ENCODE measurements around the gene GGTLC2.

GGTLC2 gene

DNA sequence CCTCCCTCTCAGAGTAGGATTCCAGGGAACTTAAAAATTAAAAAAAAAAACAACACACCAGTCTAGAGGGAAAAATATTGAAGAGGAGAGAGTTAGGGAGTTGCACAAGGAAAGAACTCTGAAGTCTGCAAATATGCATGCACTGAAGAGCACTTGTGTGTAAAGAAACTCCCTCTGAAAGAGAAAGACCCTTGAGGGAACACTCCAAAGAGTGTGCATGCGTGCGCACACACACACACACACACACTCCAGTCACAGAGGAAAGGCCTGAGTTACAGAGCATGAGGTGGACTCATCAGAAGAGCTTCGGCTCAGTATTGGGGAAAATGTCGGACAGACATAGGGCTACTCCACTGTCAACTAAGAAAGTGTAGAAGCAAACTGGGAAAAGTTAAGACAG, 30.1 kb downstream of the GGTLC2 start:
- TF ChIP-seq, protein P1, sequence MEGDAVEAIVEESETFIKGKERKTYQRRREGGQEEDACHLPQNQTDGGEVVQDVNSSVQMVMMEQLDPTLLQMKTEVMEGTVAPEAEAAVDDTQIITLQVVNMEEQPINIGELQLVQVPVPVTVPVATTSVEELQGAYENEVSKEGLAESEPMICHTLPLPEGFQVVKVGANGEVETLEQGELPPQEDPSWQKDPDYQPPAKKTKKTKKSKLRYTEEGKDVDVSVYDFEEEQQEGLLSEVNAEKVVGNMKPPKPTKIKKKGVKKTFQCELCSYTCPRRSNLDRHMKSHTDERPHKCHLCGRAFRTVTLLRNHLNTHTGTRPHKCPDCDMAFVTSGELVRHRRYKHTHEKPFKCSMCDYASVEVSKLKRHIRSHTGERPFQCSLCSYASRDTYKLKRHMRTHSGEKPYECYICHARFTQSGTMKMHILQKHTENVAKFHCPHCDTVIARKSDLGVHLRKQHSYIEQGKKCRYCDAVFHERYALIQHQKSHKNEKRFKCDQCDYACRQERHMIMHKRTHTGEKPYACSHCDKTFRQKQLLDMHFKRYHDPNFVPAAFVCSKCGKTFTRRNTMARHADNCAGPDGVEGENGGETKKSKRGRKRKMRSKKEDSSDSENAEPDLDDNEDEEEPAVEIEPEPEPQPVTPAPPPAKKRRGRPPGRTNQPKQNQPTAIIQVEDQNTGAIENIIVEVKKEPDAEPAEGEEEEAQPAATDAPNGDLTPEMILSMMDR (IDR thresholded peaks at IDR 0.05), result no peak

DNA sequence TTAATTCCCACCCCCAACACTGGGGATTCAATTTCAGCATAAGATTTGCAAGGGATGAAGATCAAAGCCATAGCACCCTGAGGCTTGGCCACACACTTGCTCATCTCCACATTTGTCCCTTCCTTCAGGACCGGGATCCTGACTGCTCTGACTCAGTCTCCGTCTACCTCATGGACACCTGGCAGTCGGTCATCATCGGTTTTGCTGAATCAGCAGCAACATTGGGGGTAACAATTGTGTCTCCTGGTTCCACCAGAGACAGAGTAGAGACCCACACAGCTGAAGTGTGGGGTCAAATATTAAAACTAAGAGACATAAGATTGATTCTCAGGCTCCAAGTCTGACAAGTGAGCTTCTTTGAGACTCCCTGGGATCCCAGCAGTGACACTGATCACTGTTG, 34.6 kb downstream of the GGTLC2 start:
- TF ChIP-seq, protein P1 (IDR thresholded peaks at IDR 0.05), result no peak

DNA sequence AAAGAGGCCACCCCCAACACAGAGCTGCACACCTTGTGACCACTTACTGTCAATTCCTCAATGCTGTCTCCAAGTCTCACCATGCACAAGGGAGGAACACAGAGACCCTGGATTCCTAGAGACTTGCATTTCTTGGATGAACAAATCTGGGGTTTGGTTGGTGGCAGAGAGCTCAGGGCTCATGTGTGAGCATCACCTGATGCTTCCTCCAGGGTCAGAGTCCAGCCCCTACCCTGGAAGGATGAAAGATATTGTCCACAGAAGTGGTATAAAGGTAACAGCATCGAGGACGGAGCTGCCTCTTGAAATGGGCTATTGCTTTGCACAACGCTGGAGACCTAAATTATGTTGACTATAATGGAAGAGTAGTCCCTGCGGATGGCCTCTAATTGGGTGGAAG, 36.0 kb downstream of the GGTLC2 start:
- TF ChIP-seq, protein P1 (IDR thresholded peaks at IDR 0.05), result no peak

DNA sequence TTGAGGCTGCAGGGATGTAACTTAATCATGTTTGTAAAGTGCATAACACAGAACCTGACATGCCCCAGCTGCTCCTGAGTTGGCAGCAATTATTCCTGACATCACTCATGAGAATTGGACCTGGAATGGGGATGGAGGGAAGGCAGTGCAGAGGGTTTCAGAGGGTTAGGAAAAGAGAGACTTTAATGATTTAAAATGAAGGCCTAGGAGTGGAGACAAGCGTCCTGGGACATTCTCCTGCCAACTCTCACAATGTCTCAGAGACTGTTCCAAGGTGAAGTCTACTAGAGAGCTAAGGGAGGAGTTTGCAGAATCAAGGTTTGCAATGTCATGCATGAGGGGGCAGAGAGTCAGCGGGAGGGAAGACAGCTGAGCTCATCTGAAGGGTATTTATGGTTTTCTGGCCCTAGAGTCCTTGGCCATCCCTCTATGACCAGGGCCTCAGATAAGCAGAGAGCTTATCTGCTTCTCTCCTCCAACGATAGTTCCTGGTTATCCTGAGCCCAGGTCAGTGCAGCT, 36.9 kb downstream of the GGTLC2 start:
- TF ChIP-seq, protein P1 (IDR thresholded peaks at IDR 0.05), result no peak

DNA sequence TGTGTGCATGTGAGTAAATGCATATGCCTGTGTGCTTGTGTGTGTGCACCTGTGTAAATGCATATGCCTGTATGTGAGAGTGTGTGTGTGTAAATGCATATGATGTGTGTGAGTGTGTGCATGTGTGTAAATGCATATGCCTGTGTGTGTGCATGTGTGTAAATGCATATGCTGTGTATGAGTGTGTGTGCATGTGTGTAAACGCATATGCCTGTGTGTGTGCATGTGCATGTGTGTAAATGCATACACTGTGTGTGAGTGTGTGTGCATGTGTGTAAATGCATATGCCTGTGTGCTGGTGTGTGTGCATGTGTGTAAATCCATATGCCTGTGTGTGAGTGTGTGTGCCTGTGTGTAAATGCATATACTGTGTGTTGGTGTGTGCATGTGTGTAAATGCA, 37.8 kb downstream of the GGTLC2 start:
- TF ChIP-seq, protein P1 (IDR thresholded peaks at IDR 0.05), result no peak

DNA sequence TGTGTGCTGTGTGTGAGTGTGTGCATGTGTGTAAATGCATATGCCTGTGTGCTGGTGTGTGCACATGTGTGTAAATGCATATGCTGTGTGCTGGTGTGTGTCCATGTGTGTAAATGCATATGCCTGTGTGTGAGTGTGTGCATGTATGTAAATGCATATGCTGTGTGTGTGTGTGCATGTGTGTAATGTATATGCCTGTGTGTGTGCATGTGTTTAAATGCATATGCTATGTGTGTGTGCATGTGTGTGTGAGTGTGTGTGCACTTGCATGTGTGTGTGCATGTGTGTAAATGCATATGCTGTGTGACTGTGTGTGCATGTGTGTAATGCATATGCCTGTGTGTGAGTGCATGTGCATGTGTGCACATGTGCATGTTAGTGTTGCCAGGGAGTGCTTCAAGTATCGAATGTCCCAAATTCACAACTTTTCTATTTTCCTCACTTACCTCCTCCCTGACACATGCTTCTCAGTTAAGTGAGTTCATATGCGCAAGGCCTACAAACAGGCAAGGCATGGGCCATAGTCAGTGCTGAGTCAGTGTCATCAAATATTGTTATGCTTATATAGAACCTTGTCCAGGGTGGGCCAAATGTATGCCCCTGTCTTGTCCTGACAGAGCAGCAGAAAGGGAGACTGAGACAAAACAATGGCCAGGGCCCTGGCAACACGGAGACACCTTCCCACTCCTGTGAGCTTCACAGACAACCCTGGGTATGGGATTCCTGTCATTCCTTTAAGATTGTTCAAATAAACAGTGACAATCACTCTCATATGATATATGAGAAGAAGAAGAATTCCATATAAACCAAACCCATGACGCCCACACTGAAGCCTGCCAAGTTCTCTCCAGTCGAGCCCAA, 38.6 kb downstream of the GGTLC2 start:
- TF ChIP-seq, protein P1 (IDR thresholded peaks at IDR 0.05), result no peak

DNA sequence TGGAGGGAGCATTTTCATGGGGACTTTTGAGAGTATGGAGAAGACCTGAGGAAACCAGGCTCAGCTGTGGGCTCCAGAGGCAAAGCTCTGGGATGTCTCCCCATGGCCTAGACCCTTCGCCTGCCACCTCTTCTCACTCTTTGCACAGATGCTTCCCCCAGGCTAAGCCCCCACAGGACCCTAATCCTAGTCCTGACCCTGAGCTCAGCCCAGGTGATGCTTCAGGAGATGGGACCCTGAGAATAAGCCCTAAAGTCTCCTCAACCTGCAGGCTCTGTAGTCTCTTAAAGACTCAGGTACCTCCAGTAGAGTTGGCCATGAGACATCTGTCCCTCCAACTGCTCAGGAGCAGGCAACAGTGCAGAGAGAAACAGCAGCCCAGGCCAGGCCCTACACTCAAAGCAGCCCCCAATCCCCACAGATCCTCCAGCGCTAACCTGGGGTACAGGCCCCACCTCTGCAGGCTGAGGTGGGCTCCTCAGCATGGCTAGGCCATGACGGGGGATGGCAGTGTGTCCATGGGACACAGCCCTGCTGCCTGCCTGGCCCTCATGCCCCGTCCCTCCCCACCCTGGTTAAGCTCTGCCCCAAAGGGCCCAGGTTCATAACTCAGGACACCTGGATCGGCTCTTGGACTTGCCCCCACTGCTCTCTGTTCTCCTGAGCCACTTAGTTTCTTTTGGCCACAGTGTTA, 39.4 kb downstream of the GGTLC2 start:
- TF ChIP-seq, protein P1 (IDR thresholded peaks at IDR 0.05), result no peak

Measured in LNCAP (cell line).